CD4-positive, alpha-beta T cell treated with Interleukin-17A for 1 hour (primary cell): ENCODE data around the gene PRTFDC1.
"Not testable (repeated sequence)": the region's sequence is repeated elsewhere in the genome, so short reads cannot be mapped to it uniquely, and the experiment has no call there.

Experiments
- DNase-seq: peaks from one replicate; pipeline ENCODE4 v3.0.0-alpha.2; 2020

Gene PRTFDC1

GRCh38 chr10:24952143-24952706 lies at the start of gene PRTFDC1:
TSS of gene PRTFDC1 (minus strand) at chr10:24952606. CDS start at chr10:24952575, 31 bp downstream.
- peak; percentile 35 for DNase-seq

DNA sequence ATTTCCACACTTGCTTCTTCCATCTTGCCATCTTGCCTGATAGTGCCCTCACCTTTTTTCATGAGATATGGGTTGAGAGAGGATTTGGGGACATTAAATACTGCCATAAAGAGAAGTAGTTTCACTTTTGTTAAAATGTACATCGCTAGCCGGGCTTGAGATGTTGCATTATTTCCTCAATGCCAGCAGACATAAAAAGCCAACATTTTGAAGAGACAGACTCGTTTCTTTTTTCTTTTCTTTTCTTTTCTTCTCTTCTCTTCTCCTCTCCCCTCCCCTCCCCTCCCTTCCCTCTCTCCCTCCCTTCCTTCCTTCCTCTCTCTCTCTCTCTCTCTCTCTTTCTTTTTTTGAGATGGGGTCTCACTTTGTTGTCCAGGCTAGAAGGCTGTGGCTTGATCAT lies 45.6 kb upstream of the PRTFDC1 start:
- DNase-seq: no peak

DNA sequence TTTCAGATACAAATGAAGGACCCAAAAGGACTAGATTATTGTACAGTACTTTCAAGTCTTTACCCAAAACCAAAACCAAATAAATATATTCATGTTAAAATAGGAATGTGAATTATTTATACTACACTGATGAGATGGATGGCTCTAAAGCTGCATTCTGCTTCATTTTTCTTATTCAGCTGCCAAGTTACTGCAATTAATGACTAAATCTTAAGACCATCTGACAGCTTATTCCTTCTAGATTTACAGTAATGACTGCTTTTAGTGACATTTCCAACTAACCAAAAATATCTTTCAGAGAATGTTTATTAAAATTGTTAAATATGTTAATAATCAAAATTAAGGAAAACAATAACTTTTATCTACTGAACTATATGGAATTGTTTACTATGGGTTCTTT lies 42.7 kb upstream of the PRTFDC1 start:
- DNase-seq: no peak

GRCh38 chr10:24993237-24993958 lies 41.0 kb upstream of the PRTFDC1 start:
- no peak for DNase-seq

GRCh38 chr10:24992512-24993133 lies 40.2 kb upstream of the PRTFDC1 start:
- DNase-seq: no peak

DNA sequence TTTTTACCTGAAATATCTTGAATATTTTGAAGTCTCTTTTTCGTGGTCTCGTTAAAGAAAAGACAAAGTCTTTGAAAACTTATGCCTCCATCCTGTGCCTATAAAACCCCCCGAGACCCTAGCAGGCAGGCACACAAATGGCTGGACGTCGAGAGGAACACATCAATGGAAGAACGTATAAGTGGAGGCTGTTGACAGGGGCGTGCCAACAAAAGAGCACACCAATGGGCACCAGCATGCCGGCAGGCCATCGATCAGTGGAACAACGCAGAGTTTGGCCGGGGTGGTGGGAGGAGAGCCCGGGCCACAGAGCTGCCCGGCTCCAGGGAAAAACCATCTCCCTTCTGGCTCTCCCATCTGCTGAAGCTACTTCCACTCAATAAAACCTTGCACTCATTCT lies 38.9 kb upstream of the PRTFDC1 start:
- DNase-seq: no peak

DNA sequence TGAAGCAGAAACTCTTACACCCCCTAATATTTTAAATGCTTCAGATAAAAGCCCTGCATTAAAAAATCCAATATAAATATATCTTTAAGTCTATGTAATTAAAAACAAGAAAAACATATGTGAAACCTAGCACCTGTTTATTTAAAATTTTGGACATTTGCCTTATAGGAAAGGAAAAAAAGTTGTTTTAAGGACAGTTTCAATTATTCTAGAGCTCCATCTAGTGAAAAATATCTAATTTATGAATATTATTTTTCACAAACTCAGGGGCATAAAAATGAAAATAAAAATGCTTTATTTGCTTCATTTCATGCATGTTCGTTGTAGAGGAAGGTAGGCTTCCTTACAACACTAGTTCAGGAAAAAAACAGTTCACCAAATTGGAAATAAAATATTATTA lies 37.5 kb upstream of the PRTFDC1 start:
- DNase-seq: no peak

DNA sequence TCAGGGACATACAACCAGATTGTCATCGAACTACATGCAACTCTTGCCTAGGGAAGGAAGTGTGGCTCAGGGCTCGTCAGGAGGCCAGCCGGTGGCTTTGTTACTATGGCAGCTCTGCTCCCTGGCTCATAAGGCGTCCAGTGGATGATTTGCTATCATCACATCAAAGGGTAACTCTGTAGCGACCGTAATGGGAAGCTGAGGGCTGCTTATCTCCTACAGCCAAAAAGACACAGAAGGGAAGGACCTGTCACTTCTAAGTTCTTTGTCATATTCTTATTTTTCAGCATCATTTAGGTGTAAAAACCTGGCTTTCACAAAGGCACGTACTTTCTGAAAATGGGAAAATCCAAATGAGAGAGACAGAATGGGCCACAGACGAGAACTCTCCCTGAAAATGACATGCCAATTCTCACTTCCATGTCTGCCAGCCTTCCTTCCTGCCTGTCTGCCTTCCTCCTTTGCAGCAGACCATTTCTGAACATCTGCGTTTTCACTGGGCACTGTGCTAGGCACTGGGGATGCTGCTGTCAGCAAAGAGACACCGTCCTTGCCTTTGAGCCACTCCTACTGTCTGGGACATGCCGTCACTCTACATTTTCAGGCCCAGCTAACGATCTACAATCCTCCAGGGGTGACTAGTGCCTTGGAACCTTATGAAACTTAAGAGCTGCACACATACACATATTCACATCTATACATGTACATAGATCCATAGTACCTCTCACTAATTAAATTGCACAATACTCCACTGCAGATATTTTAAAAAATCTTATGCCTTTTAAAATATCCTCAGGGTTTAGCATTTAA lies 36.6 kb upstream of the PRTFDC1 start:
- no peak for DNase-seq

- DNase-seq: no peak
Observed at GRCh38 chr10:24984906-24985305, 32.5 kb upstream of the PRTFDC1 start.

- no peak for DNase-seq
Observed at GRCh38 chr10:24983946-24984345, 31.5 kb upstream of the PRTFDC1 start.

DNA sequence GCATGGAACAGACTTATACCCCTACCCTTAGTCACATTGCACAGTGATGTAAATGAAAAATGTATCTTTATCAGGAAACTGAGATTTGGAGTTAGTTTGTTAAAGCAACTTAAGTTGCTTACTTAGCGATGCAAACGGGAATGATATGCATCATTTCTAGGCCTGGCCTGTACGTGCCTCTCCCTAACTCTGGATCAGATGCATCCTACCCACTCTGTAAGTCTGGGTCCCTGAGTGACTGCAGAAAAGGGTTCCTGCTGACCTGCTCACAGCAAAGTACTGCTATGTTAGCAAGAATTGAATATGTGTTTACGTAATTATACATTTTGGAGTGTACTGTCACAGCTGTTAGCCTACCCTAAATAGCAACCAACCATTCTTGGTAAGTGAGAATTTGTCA lies 30.7 kb upstream of the PRTFDC1 start:
- no peak for DNase-seq

- DNase-seq: no peak
Observed at GRCh38 chr10:24982319-24983112, 30.1 kb upstream of the PRTFDC1 start.

DNA sequence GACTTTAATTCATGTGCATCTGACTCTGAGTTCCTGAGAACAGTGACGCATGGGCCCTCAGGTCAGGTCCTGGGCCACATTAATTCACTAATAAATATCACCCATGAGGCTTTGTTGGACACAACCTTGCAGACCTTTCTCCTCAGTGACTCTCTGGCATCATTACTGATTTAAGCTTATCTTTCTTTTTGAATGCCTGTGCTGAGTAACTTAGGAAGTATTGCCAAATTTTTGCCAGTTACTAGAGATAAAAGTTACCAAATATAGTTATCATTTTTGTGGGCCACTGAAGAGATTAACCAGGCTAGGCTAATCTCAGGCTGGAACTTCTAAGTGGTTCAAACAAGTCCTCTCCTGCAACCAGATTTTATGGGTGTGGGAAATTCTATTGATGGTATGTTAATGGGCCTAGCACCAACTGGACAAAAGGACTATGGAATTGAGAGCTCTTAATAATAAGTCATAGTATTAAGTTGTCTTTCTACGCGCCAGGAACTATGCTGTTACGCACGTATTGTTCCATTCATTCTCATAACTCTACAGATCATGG lies 28.8 kb upstream of the PRTFDC1 start:
- no peak for DNase-seq

DNA sequence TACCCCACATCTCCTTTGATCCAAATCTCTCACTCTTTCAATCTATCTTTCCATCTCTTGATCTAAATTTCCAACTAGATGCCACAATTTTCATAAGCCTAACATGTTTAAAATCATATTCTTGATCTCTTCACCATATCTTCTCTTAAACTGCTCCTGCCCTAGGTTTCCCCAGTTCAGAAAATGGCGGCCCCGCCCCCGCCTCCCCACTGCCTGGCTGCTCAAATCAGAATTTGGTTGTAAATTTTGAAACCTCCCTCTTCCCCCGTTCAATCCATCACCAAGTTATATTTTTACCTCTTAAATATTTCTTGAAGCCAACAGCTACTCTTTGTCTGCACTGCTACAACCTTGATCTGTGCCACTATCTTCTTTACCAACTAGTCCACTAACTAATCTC lies 27.3 kb upstream of the PRTFDC1 start:
- DNase-seq: no peak

- no peak for DNase-seq
Observed at GRCh38 chr10:24974976-24975375, 22.6 kb upstream of the PRTFDC1 start.

- no peak for DNase-seq
Observed at GRCh38 chr10:24973163-24973562, 20.8 kb upstream of the PRTFDC1 start.

GRCh38 chr10:24971374-24971773 lies 19.0 kb upstream of the PRTFDC1 start:
- DNase-seq: no peak

DNA sequence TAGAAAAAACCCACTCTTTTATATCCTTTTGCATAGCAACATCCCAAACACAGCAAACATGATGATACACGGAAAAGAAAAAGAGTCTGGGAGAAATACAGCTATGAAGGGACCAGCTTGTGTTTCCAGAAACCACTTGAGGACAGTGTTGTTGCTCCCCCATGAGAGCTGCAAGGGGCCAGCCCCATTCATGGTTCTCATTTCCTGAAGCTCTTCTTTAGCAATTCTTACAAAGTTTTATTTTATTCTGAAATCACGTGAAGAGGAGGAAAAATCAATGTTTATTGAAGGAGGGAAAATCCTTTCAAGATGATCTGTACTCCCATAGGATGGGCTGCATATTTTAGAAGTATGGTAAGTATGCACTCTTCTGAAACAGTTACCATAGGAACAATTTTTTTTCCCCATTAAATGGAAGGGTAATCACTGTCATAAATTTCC lies 17.5 kb upstream of the PRTFDC1 start:
- no peak for DNase-seq

GRCh38 chr10:24968951-24969350 lies 16.5 kb upstream of the PRTFDC1 start:
- DNase-seq: not testable (repeated sequence)

- DNase-seq: no peak
Observed at GRCh38 chr10:24968349-24968748, 15.9 kb upstream of the PRTFDC1 start.

DNA sequence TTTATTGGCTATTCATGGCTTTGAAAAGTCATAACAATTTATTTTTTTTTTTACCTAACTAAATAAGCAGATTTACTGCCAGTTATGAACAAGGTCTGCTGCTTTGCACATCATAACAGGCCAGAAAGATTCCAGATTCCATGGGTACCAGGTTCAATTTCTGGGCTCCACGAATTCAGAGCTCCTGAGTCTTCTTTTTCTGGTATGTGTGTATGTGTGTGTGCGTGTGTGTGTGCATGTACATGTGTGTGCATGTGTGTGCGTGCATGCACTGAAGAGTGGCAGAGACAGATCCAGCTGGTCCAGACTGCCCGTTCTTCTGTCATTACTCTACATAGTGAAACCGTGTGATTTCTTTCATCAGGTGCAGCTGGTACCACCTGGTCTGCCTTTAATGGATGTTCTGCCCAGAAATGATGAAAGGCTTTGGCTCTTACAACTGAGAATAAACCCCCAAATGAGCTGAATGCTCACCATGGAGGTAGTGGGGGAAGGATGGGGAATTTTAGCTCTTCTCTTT lies 14.6 kb upstream of the PRTFDC1 start:
- no peak for DNase-seq

- DNase-seq: no peak
Observed at GRCh38 chr10:24965051-24965450, 12.6 kb upstream of the PRTFDC1 start.
